Coronary artery (tissue), 2 donors: ENCODE results near the gene BRIX1.
"Not testable (repeated sequence)": the region's sequence is repeated elsewhere in the genome, so short reads cannot be mapped to it uniquely, and the experiment has no call there.

Source experiments
- DNase-seq: peaks from one replicate; pipeline ENCODE4 v3.0.0-alpha.2; 2017; ENCODE audit warnings: low spot score
- H3K27ac ChIP-seq, 2 donors: fragments of 200-600 bp; sonication (generic); one replicate each; pipeline ENCODE4 v1.5.1; 2016 to 2019
- H3K4me3 ChIP-seq: fragments of 200-600 bp; sonication (generic); 2 replicates; pipeline ENCODE4 v1.5.1; 2016; ENCODE audit warnings: mild to moderate bottlenecking, moderate library complexity
- TF ChIP-seq, protein P1 (sequence below): fragments of 200-600 bp; sonication (generic); IDR thresholded peaks from one replicate; pipeline ENCODE4 v1.5.1; 2019; ENCODE audit warnings: antibody characterized with exemption

Gene BRIX1

DNA sequence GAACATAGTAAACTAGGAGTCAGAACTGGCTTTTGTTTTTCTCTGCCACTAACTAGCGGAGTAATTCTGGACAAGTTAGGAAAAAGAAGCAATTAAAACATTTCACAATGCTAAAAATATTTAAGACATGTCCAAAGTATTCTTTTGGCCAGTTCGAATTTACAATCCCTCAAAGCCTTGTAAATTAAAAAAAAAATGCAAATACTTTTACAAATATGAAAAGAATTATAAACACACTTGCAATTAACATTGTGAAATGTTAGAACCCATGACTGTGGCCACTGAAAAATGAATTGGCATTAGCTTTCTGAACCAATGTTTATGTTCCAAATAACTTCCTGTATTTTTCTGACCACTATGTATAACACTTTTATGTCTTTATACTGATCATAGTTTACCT is 2.4 kb upstream of the BRIX1 start:
- TF ChIP-seq, protein P1, sequence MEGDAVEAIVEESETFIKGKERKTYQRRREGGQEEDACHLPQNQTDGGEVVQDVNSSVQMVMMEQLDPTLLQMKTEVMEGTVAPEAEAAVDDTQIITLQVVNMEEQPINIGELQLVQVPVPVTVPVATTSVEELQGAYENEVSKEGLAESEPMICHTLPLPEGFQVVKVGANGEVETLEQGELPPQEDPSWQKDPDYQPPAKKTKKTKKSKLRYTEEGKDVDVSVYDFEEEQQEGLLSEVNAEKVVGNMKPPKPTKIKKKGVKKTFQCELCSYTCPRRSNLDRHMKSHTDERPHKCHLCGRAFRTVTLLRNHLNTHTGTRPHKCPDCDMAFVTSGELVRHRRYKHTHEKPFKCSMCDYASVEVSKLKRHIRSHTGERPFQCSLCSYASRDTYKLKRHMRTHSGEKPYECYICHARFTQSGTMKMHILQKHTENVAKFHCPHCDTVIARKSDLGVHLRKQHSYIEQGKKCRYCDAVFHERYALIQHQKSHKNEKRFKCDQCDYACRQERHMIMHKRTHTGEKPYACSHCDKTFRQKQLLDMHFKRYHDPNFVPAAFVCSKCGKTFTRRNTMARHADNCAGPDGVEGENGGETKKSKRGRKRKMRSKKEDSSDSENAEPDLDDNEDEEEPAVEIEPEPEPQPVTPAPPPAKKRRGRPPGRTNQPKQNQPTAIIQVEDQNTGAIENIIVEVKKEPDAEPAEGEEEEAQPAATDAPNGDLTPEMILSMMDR = no peak
- Histone ChIP-seq H3K27ac (no peak overlapping the region), H3K4me3 (no peak overlapping the region)
- no peak for DNase-seq

DNA sequence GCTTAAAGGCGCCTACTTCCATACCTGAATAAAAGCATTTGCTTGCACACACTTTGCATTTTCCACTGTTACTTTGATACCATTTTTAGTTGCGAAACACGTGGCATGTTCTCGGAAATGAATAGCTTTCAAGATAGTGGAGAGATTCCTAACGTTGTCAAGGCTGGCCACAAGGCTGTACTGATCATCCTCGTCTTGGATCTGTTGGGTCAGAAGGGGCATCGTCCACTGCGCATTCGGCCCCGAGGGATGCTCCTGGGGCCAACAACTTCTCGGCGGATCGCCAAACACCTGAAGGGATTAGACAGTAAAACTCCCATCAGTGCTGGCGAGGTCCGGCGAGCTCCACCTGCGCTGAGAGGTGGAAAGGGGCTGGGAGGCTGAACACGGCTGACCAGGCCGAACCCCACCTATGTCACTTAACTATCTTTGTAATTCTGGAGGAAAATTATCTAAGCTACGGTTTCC is 806 bp upstream of the BRIX1 start:
- Histone ChIP-seq H3K27ac (peak overlapping the region; percentile 67 to 92), H3K4me3 (peak overlapping the region; percentile 95)
- TF ChIP-seq, protein P1 = no peak
- DNase-seq = no peak

DNA sequence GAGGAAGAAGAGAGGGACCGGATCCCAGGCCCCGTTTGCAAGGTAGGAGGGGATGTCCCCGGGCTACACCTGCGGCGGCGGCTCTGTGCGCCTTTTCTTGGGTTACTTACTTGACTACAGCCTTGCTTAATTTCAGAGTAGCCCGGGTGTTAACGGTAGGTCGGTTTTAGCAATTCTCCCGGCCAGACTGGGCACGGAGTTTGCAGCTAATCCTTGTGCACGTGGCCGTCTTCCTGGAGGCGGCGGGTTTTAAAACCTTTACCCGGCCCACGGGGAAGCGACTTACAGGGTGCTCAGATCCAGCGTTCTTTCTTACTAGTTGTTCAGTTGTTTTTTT is 313 bp downstream of the BRIX1 start:
- TF ChIP-seq, protein P1 = no peak
- H3K4me3 ChIP-seq = peak overlapping the region; percentile 95
- DNase-seq = no peak
- H3K27ac ChIP-seq = peak overlapping the region; percentile 67 to 83

DNA sequence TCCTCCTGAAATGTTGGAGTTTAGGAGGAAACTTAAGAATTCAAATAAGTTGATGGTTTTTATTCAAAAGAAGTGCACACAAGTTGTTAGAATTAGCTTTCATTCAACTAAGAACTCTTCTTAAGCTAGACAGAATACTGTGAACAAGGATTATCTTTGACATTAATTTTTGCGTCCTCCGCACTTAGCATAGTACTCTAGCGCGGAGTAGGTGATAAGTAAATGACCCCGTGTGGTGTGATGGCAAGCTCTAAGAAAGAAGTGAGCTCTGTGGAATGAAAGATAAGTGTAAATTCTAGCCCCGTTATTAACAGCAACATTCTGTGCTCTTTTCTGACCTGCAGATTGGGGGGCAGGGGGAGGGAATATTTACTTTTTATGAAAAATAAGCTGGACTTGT is 1.0 kb downstream of the BRIX1 start:
- Histone ChIP-seq H3K4me3 (peak overlapping the region; percentile 95), H3K27ac (no peak overlapping the region)
- TF ChIP-seq, protein P1 = no peak
- DNase-seq = no peak

DNA sequence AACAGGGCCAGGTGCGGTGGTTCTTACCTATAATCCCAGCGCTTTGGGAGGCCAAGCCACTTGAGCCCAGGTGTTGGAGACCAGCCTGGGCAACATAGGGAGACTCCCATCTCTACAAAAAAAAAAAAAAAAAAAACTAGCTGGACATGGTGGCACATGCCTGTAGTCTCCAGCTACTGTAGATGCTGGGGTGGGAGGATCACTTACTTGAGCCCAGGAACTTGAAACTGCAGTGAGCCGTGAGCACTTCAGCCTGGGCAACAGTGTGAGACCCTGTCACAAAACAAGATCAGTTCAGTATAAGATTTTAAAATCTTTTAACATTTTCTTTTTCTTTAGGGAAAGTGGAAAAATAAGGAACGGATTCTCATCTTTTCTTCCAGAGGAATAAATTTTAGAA is 2.5 kb downstream of the BRIX1 start:
- TF ChIP-seq, protein P1 = no peak
- no peak for DNase-seq
- H3K27ac ChIP-seq = no peak overlapping the region
- no peak overlapping the region for H3K4me3 ChIP-seq

DNA sequence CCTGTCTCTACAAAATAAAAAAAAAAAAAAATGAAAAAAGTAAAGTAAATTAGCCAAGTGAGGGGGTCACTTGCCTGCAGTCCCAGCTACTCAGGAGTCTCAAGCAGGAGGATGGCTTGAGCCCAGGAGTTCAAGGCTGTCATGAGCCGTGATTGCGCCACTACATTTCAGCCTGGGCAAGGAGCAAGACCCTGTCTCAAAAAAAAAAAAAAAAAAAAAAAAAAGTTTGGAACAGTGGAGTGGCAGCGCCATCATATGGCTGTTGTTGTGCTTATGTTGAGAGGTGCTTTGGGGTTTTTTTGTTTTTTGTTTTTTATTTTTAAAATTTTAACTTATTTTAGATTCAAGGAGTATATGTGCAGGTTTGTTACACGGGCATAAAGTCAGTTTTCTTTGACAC is 3.6 kb downstream of the BRIX1 start:
- Histone ChIP-seq H3K4me3 (no peak overlapping the region), H3K27ac (no peak overlapping the region)
- TF ChIP-seq, protein P1 = no peak
- DNase-seq = no peak

DNA sequence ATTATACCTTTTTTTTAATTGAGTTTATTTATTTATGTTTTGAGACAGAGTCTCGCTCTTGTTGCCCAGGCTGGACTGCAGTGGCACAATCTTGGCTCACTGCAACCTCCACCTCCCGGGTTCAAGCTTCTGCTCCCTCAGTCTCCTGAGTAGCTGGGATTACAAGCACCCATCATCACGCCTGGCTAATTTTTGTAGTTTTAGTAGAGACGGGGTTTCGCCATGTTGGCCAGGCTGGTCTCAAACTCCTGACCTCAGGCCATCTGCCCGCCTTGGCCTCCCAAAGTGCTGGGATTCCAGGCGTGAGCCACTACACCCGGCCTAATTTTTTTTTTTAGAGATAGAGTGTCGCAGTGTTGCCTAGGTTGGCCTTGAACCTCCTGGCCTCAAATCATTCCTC is 7.7 kb downstream of the BRIX1 start:
- DNase-seq, H3K4me3 ChIP-seq, H3K27ac ChIP-seq: not testable (repeated sequence)
